Endothelial cell (in vitro differentiated cells): Measurements from ENCODE around the gene SND1. TPM values are rescaled to one million over a fixed set of nuclear protein-coding genes. Genes with fewer than 3 reads are reported as not detected.

Source experiments
- DNase-seq: peaks from one replicate; pipeline ENCODE4 v3.0.0; 2021; ENCODE audit warnings: low spot score
- H3K27ac Mint-ChIP-seq: one replicate; pipeline ENCODE4 v1.8.0; 2021; ENCODE audit warnings: mixed read lengths, inconsistent platforms; ENCODE audit not compliant: unreplicated experiment
- H3K27me3 Mint-ChIP-seq: one replicate; pipeline ENCODE4 v1.8.0; 2021; ENCODE audit warnings: mild to moderate bottlenecking, moderate library complexity, mixed read lengths, inconsistent platforms; ENCODE audit not compliant: unreplicated experiment
- H3K36me3 Mint-ChIP-seq: one replicate; pipeline ENCODE4 v1.8.0; 2021; ENCODE audit warnings: mild to moderate bottlenecking, low read depth, mixed read lengths, inconsistent platforms; ENCODE audit not compliant: unreplicated experiment
- H3K4me1 Mint-ChIP-seq: one replicate; pipeline ENCODE4 v1.8.0; 2021; ENCODE audit warnings: mild to moderate bottlenecking, mixed read lengths, inconsistent platforms; ENCODE audit not compliant: unreplicated experiment
- H3K4me3 Mint-ChIP-seq: one replicate; pipeline ENCODE4 v1.8.0; 2021; ENCODE audit warnings: mild to moderate bottlenecking, mixed read lengths, inconsistent platforms; ENCODE audit not compliant: unreplicated experiment
- H3K9me3 Mint-ChIP-seq: one replicate; pipeline ENCODE4 v1.8.0; 2021; ENCODE audit warnings: mixed read lengths, inconsistent platforms; ENCODE audit not compliant: unreplicated experiment
- CTCF ChIP-seq: fragments of 200-600 bp; sonication (generic); IDR thresholded peaks from one replicate; pipeline ENCODE4 v1.5.0; 2021; ENCODE audit warnings: antibody characterized with exemption; ENCODE audit not compliant: unreplicated experiment
- total RNA-seq: library from RNA; stranded (reverse); fragmentation: NEBNext Ultra II Directional; extraction: Animal tissue kit (Norgen Biotek cat#: 25700); gene quantifications from one replicate; pipeline ENCODE4 v1.2.1, GENCODE V29; 2021; ENCODE audit not compliant: unreplicated experiment

The SND1 gene
- total RNA-seq, 1 donor from 2014 or later: 375 TPM

DNA sequence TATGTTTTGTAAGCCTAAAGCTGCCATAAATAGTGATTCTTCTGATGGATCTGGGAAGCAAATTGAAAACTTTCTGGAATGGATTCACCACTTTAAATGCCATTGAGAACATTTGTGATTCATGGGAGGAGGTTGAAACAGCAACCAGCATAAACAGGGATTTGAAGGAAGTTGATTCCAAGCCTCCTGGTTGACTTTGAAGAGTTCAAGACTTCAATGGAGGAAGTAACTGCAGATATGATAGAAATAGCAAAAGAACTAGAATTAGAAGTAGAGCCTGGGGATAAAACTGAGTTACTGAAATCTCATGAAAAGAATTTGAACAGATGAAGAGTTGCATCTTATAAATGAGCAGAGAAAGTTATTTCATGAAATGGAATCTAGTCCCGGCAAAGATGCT lies 280.1 kb downstream of the SND1 start:
- no peak for DNase-seq
- TF ChIP-seq CTCF: no peak
- Mint-ChIP-seq H3K4me1 (peaks cover 61% of the 10 kb centered on the region), H3K4me3 (no peak overlapping the region), H3K27me3 (peaks cover 18% of the 10 kb centered on the region), H3K27ac (no peak overlapping the region), H3K9me3 (no peaks in the 10 kb centered on the region), H3K36me3 (peaks cover 58% of the 10 kb centered on the region)

DNA sequence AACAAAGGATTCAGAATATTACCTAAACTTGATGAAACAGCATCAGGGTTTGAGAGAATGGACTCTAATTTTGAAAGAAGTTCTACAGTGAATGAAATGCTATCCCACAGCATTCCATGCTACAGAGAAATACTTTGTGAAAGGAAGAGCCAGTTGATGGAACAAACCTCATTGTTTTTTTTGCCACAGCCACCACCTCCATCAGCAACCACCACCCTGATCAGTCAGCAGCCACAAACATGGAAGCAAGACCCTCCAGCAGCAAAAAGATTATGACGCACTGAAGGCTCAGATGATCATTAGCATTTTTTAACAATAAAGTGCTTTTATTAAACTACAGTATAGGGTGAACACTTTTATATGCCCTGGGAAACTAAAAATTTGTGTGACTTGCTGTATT lies 280.5 kb downstream of the SND1 start:
- no peak overlapping the region for H3K27ac Mint-ChIP-seq
- H3K36me3 Mint-ChIP-seq: peaks cover 58% of the 10 kb centered on the region
- H3K4me1 Mint-ChIP-seq: peaks cover 61% of the 10 kb centered on the region
- no peak for DNase-seq
- peaks cover 18% of the 10 kb centered on the region for H3K27me3 Mint-ChIP-seq
- TF ChIP-seq CTCF: no peak
- no peaks in the 10 kb centered on the region for H3K9me3 Mint-ChIP-seq
- H3K4me3 Mint-ChIP-seq: no peak overlapping the region

- H3K9me3 Mint-ChIP-seq: no peaks in the 10 kb centered on the region
- H3K4me3 Mint-ChIP-seq: peak overlapping the region; percentile 18
- peaks cover 60% of the 10 kb centered on the region for H3K4me1 Mint-ChIP-seq
- peaks cover 18% of the 10 kb centered on the region for H3K27me3 Mint-ChIP-seq
- H3K27ac Mint-ChIP-seq: no peak overlapping the region
- H3K36me3 Mint-ChIP-seq: peaks cover 58% of the 10 kb centered on the region
- no peak for DNase-seq
- TF ChIP-seq CTCF: no peak
Observed at GRCh38 chr7:127933146-127933545, 281.2 kb downstream of the SND1 start.

GRCh38 chr7:127934711-127935110 lies 282.7 kb downstream of the SND1 start:
- peaks cover 56% of the 10 kb centered on the region for H3K4me1 Mint-ChIP-seq
- H3K9me3 Mint-ChIP-seq: no peaks in the 10 kb centered on the region
- H3K36me3 Mint-ChIP-seq: peaks cover 63% of the 10 kb centered on the region
- peak overlapping the region; percentile 32 for H3K27ac Mint-ChIP-seq
- peak overlapping the region; percentile 56 for H3K4me3 Mint-ChIP-seq
- DNase-seq: no peak
- no peak for TF ChIP-seq CTCF
- peaks cover 18% of the 10 kb centered on the region for H3K27me3 Mint-ChIP-seq

- Mint-ChIP-seq H3K36me3 (peaks cover 57% of the 10 kb centered on the region), H3K27ac (no peak overlapping the region), H3K4me3 (no peak overlapping the region), H3K9me3 (no peaks in the 10 kb centered on the region), H3K4me1 (peaks cover 63% of the 10 kb centered on the region), H3K27me3 (peaks cover 18% of the 10 kb centered on the region)
- no peak for DNase-seq
- TF ChIP-seq CTCF: no peak
Observed at GRCh38 chr7:127935847-127936376, 283.9 kb downstream of the SND1 start.
